BLaER1 treated with 17β-estradiol and CSF1 and Interleukin-3, amounts not matched to agents 10 nM and 100 nM (cell line): ENCODE measurements around the gene FAM168B.

Experiments
- H3K27ac ChIP-seq, 11 experiments: shearing (Covaris generic); formaldehyde crosslinking; 2 replicates each; pipeline ENCODE4 v1.8.1; 2022
- H3K27me3 ChIP-seq, 11 experiments: shearing (Covaris generic); formaldehyde crosslinking; 2 replicates each; pipeline ENCODE4 v1.8.1; 2022
- H3K36me3 ChIP-seq, 11 experiments: shearing (Covaris generic); formaldehyde crosslinking; 2 replicates each; pipeline ENCODE4 v1.8.1; 2022
- H3K4me1 ChIP-seq, 10 experiments: shearing (Covaris generic); formaldehyde crosslinking; 2 replicates each; pipeline ENCODE4 v1.8.1; 2022
- H3K4me2 ChIP-seq, 11 experiments: shearing (Covaris generic); formaldehyde crosslinking; 2 replicates each; pipeline ENCODE4 v1.8.1; 2022
- H3K4me3 ChIP-seq, 10 experiments: shearing (Covaris generic); formaldehyde crosslinking; 2 replicates each; pipeline ENCODE4 v1.8.1; 2022
- H3K9ac ChIP-seq, 11 experiments: shearing (Covaris generic); formaldehyde crosslinking; 2 replicates each; pipeline ENCODE4 v1.8.1; 2022
- H3K9me3 ChIP-seq, 11 experiments: shearing (Covaris generic); formaldehyde crosslinking; replicated peaks in 1 of 11; 2 replicates each; pipeline ENCODE4 v1.8.1; 2022
- H4K20me1 ChIP-seq, 11 experiments: shearing (Covaris generic); formaldehyde crosslinking; 2 replicates each; pipeline ENCODE4 v1.8.1; 2022
- Cebpa-rat ChIP-seq, 11 experiments: shearing (Covaris generic); IDR thresholded peaks; 2 replicates each; pipeline ENCODE4 v1.8.1; 2022

Gene FAM168B

GRCh38 chr2:130998561-130998960 lies 94.7 kb downstream of the FAM168B start:
- no peaks in the 10 kb centered on the region for H3K36me3 ChIP-seq
- no peak overlapping the region for H3K9ac ChIP-seq
- no peak overlapping the region for H3K4me2 ChIP-seq
- no peaks in the 10 kb centered on the region for H3K9me3 ChIP-seq
- H4K20me1 ChIP-seq = no peaks in the 10 kb centered on the region
- TF ChIP-seq Cebpa-rat (IDR thresholded peaks at IDR 0.05) = no peak
- H3K4me1 ChIP-seq = no peaks in the 10 kb centered on the region
- no peaks in the 10 kb centered on the region for H3K27me3 ChIP-seq
- H3K27ac ChIP-seq = no peak overlapping the region
- no peak overlapping the region for H3K4me3 ChIP-seq
